Right lobe of liver (tissue), 6 donors: ENCODE results near the gene CFAP99. TPM values are rescaled to one million over a fixed set of nuclear protein-coding genes. Genes with fewer than 3 reads are reported as not detected.

Experiments
- ATAC-seq, 4 donors: fragments of 200-7000 bp; cut with Tn5 transposase; one replicate each; pipeline ENCODE4 v1.9.1; 2020; ENCODE audit warnings: mild to moderate bottlenecking in 4 of 4, moderate library complexity in 4 of 4
- DNase-seq, 3 donors: peaks; one replicate each; pipeline ENCODE4 v3.0.0-alpha.2; 2020
- H3K27ac ChIP-seq, 3 donors: fragments of 200-600 bp; one replicate each; pipeline ENCODE4 v1.8.0; 2022
- H3K27me3 ChIP-seq, 2 donors: fragments of 200-600 bp; one replicate each; pipeline ENCODE4 v1.8.0; 2022
- H3K36me3 ChIP-seq, 4 donors: fragments of 200-600 bp; sonication (generic) in 1 of 4; one replicate each; pipeline versions ENCODE4 v1.5.1 to v1.8.0; 2017 to 2022; ENCODE audit warnings: control low read depth in 1 of 4
- H3K4me1 ChIP-seq, 4 donors: fragments of 200-600 bp; sonication (generic) in 1 of 4; one replicate each; pipeline versions ENCODE4 v1.5.1 to v1.8.0; 2017 to 2022; ENCODE audit warnings: control low read depth in 1 of 4
- H3K4me3 ChIP-seq, 3 donors: fragments of 200-600 bp; one replicate each; pipeline ENCODE4 v1.8.0; 2022
- H3K9me3 ChIP-seq, 4 donors: fragments of 200-600 bp; sonication (generic) in 1 of 4; one replicate each; pipeline versions ENCODE4 v1.5.1 to v1.8.0; 2017 to 2022; ENCODE audit warnings: control low read depth in 1 of 4
- POLR2A ChIP-seq: fragments of 450-650 bp; IDR thresholded peaks from one replicate; pipeline ENCODE4 v1.6.1; 2017; ENCODE audit warnings: antibody characterized with exemption, mild to moderate bottlenecking
- WGBS: methylation state at CpG from one replicate; pipeline ENCODE4 v1.1.6; 2018; ENCODE audit warnings: low coverage, low lambda C conversion rate; ENCODE audit not compliant: insufficient coverage; ENCODE audit errors: missing lambda C conversion rate; 5-methylcytosine and 5-hydroxymethylcytosine counted together
- intact Hi-C, 2 donors: fragments of 100-400 bp; cut with DNase I; formaldehyde crosslinking; loops; one replicate each; pipeline versions ENCODE4 v1.11.2 to v1.14.1; 2022
- total RNA-seq, 6 experiments: library from RNA; depleted of rRNA in 2 of 6; stranded (reverse); fragments of >200 nt in 2 of 6; fragmentation: NEBNext Ultra II Directional in 3 of 6; extraction: Animal tissue kit (Norgen Biotek cat#: 25700) in 3 of 6; gene quantifications; one replicate each; pipeline versions ENCODE4 v1.1.0 to v1.2.4, GENCODE V29; 2016 to 2023
- TF ChIP-seq, protein P1 (sequence below), 4 donors: fragments of 200-600 bp in 3 of 4; fragments of 450-650 bp in 1 of 4; IDR thresholded peaks; one replicate each; pipeline versions ENCODE4 v1.5.1 to v1.8.0; 2016 to 2022; ENCODE audit warnings: antibody characterized with exemption in 4 of 4, mild to moderate bottlenecking in 2 of 4
- donor health status: DM: no; HTN: yes; CAD: no.
- donor health status: DM: no; HTN: no; CAD: no.
- donor health status: DM: no; HTN: no; CAD: no.
- donor health status: DM: no; HTN: yes; CAD: no.
- donor health status: DM: no; HTN: yes; CAD: no.

Gene CFAP99
- total RNA-seq, 6 experiments from 2014 or later, result 0.25 to 0.86 (median 0.29) TPM; not detected in 1

- DNase-seq, result peak in 1 of 3 donors; percentile 39
- no peaks in the 10 kb centered on the region for H3K4me1 ChIP-seq
- intact Hi-C loops, result no loop called here
Observed at GRCh38 chr4:2436761-2437474, 18.2 kb downstream of the CFAP99 start.

DNA sequence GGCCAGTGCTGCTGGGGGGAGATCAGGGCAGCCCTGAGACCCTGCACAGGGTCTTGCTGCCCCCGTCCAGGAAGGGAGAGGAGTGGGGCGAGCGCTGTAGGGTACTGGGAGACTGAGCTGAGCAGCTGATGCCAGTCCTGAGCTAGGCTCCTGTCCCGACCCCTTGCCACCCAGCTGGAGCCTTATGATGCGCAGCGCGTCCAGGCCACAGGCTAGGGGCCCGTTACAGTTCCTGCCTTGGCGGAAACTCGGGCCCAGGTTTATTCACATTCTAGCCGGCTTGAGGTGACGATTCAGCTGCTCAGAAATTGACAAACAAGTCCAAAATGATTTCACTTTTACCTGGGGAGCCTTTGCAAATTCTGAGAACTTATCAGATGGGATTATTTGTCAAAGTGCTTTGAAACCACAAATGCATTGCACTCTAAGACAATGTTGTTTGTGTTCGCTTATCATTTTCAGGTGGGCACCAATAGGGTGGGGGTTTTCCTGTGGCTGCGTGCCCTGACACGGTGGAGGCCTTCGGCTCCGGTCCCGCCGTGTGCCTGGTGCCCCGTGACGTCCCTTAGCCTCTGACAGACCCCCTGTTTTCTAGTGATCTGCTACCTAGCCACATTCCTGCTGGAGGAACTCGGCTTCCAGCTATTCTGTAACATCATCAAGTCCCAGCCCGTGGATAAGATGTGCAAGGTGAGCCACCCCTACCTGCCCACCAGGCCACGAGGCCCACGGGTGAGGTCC is 18.9 kb downstream of the CFAP99 start:
- no peak for DNase-seq
- no peak for ATAC-seq

More at GRCh38 chr4:2436761-2437474, 18.2 kb downstream of the CFAP99 start:
- no peak for ATAC-seq
- no peak for TF ChIP-seq POLR2A
- TF ChIP-seq, protein P1, sequence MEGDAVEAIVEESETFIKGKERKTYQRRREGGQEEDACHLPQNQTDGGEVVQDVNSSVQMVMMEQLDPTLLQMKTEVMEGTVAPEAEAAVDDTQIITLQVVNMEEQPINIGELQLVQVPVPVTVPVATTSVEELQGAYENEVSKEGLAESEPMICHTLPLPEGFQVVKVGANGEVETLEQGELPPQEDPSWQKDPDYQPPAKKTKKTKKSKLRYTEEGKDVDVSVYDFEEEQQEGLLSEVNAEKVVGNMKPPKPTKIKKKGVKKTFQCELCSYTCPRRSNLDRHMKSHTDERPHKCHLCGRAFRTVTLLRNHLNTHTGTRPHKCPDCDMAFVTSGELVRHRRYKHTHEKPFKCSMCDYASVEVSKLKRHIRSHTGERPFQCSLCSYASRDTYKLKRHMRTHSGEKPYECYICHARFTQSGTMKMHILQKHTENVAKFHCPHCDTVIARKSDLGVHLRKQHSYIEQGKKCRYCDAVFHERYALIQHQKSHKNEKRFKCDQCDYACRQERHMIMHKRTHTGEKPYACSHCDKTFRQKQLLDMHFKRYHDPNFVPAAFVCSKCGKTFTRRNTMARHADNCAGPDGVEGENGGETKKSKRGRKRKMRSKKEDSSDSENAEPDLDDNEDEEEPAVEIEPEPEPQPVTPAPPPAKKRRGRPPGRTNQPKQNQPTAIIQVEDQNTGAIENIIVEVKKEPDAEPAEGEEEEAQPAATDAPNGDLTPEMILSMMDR (IDR thresholded peaks at IDR 0.05), result no peak
- no peaks in the 10 kb centered on the region for H3K36me3 ChIP-seq
- H3K4me3 ChIP-seq, result no peak overlapping the region
- 60% methylated on average over 1 of the region's 30 CpGs for WGBS
- no peak overlapping the region for H3K27ac ChIP-seq
- H3K27me3 ChIP-seq, result no peaks in the 10 kb centered on the region
- no peaks in the 10 kb centered on the region for H3K9me3 ChIP-seq

GRCh38 chr4:2438822-2439718 is 20.3 kb downstream of the CFAP99 start:
- H3K27ac ChIP-seq, result no peak overlapping the region
- H3K9me3 ChIP-seq, result no peaks in the 10 kb centered on the region
- H3K36me3 ChIP-seq, result no peaks in the 10 kb centered on the region
- TF ChIP-seq POLR2A, result no peak
- TF ChIP-seq, protein P1 (IDR thresholded peaks at IDR 0.05), result no peak
- intact Hi-C loops, result no loop called here
- no peak for DNase-seq
- H3K4me3 ChIP-seq, result no peak overlapping the region
- no peaks in the 10 kb centered on the region for H3K4me1 ChIP-seq
- 100% methylated on average over 1 of the region's 16 CpGs for WGBS
- no peak for ATAC-seq
- H3K27me3 ChIP-seq, result no peaks in the 10 kb centered on the region

More for the DNA sequence above, 18.9 kb downstream of the CFAP99 start:
- TF ChIP-seq, protein P1 (IDR thresholded peaks at IDR 0.05), result no peak
- TF ChIP-seq POLR2A, result no peak
- WGBS, result 82% methylated on average over 3 of the region's 25 CpGs
- Histone ChIP-seq H3K36me3 (no peaks in the 10 kb centered on the region), H3K4me3 (no peak overlapping the region), H3K4me1 (no peaks in the 10 kb centered on the region), H3K27me3 (no peaks in the 10 kb centered on the region), H3K27ac (no peak overlapping the region), H3K9me3 (no peaks in the 10 kb centered on the region)
- intact Hi-C loops, result no loop called here

GRCh38 chr4:2441393-2442174 is 22.8 kb downstream of the CFAP99 start:
- ATAC-seq, result peak; percentile 76 to 89 (median 83)
- Histone ChIP-seq H3K9me3 (no peaks in the 10 kb centered on the region), H3K36me3 (no peaks in the 10 kb centered on the region), H3K4me3 (no peak overlapping the region), H3K4me1 (no peaks in the 10 kb centered on the region), H3K27me3 (no peaks in the 10 kb centered on the region), H3K27ac (no peak overlapping the region)
- WGBS, result 63% methylated on average over 1 of the region's 14 CpGs
- TF ChIP-seq, protein P1 (IDR thresholded peaks at IDR 0.05), result peak; percentile 60 to 75 (median 66)
- TF ChIP-seq POLR2A, result no peak
- intact Hi-C loops, result loop anchor here (10.0 kb wide), 2 partner anchors 227 to 237 kb away; no protein-coding TSS in a partner anchor
- DNase-seq, result peak in 1 of 3 donors; percentile 50
